Measurements from ENCODE around the gene SPARCL1.

GRCh38 chr4:87489678-87490077, 39.5 kb downstream of the SPARCL1 start:
- TF ChIP-seq, protein P1, sequence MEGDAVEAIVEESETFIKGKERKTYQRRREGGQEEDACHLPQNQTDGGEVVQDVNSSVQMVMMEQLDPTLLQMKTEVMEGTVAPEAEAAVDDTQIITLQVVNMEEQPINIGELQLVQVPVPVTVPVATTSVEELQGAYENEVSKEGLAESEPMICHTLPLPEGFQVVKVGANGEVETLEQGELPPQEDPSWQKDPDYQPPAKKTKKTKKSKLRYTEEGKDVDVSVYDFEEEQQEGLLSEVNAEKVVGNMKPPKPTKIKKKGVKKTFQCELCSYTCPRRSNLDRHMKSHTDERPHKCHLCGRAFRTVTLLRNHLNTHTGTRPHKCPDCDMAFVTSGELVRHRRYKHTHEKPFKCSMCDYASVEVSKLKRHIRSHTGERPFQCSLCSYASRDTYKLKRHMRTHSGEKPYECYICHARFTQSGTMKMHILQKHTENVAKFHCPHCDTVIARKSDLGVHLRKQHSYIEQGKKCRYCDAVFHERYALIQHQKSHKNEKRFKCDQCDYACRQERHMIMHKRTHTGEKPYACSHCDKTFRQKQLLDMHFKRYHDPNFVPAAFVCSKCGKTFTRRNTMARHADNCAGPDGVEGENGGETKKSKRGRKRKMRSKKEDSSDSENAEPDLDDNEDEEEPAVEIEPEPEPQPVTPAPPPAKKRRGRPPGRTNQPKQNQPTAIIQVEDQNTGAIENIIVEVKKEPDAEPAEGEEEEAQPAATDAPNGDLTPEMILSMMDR (IDR thresholded peaks at IDR 0.05), result no peak
- TF ChIP-seq, protein P2, sequence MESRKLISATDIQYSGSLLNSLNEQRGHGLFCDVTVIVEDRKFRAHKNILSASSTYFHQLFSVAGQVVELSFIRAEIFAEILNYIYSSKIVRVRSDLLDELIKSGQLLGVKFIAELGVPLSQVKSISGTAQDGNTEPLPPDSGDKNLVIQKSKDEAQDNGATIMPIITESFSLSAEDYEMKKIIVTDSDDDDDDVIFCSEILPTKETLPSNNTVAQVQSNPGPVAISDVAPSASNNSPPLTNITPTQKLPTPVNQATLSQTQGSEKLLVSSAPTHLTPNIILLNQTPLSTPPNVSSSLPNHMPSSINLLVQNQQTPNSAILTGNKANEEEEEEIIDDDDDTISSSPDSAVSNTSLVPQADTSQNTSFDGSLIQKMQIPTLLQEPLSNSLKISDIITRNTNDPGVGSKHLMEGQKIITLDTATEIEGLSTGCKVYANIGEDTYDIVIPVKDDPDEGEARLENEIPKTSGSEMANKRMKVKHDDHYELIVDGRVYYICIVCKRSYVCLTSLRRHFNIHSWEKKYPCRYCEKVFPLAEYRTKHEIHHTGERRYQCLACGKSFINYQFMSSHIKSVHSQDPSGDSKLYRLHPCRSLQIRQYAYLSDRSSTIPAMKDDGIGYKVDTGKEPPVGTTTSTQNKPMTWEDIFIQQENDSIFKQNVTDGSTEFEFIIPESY (IDR thresholded peaks at IDR 0.05; ENCODE audit: borderline replicate concordance, low read depth), result no peak
- no peak for TF ChIP-seq POLR2AphosphoS5 (IDR thresholded peaks at IDR 0.05; ENCODE audit: low read depth, low read length)
- TF ChIP-seq MXI1 (IDR thresholded peaks at IDR 0.05; ENCODE audit: low read depth, low read length), result no peak
- TF ChIP-seq JUND (IDR thresholded peaks at IDR 0.05), result no peak
- TF ChIP-seq RAD21 (IDR thresholded peaks at IDR 0.05; ENCODE audit: low read length), result no peak
- no peak for TF ChIP-seq REST (IDR thresholded peaks at IDR 0.05; ENCODE audit: low read depth, low read length)
- TF ChIP-seq, protein P3, sequence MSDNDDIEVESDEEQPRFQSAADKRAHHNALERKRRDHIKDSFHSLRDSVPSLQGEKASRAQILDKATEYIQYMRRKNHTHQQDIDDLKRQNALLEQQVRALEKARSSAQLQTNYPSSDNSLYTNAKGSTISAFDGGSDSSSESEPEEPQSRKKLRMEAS (IDR thresholded peaks at IDR 0.05; ENCODE audit: low read depth), result no peak
